Neuronal stem cell (in vitro differentiated cells): Measurements from ENCODE around the gene UXS1.

ENCODE experiments used
- DNase-seq: peaks from one replicate; pipeline ENCODE4 v3.0.0-alpha.2; 2013; ENCODE audit warnings: low spot score
- H2AFZ ChIP-seq: one replicate; pipeline ENCODE4 v1.6.1; 2013; ENCODE audit warnings: mild to moderate bottlenecking, low read length, inconsistent platforms
- H2AK5ac ChIP-seq: 2 replicates; pipeline ENCODE4 v1.6.1; 2013; ENCODE audit warnings: low read depth, mild to moderate bottlenecking, inconsistent platforms, low read length, moderate library complexity, mixed read lengths
- H2BK120ac ChIP-seq: 2 replicates; pipeline ENCODE4 v1.6.1; 2013; ENCODE audit warnings: low read depth, mild to moderate bottlenecking, inconsistent platforms, low read length, moderate library complexity, mixed read lengths
- H2BK12ac ChIP-seq: one replicate; pipeline ENCODE4 v1.6.1; 2013; ENCODE audit warnings: low read length, inconsistent platforms
- H2BK15ac ChIP-seq: 2 replicates; pipeline ENCODE4 v1.6.1; 2013; ENCODE audit warnings: mild to moderate bottlenecking, low read length, inconsistent platforms, mixed read lengths
- H2BK5ac ChIP-seq: one replicate; pipeline ENCODE4 v1.6.1; 2013; ENCODE audit warnings: inconsistent platforms, mild to moderate bottlenecking, low read length, moderate library complexity
- H3K14ac ChIP-seq: one replicate; pipeline ENCODE4 v1.6.1; 2013; ENCODE audit warnings: low read length, inconsistent platforms
- H3K18ac ChIP-seq: 2 replicates; pipeline ENCODE4 v1.6.1; 2013; ENCODE audit warnings: low read length, inconsistent platforms
- H3K23ac ChIP-seq: 2 replicates; pipeline ENCODE4 v1.6.1; 2013; ENCODE audit warnings: low read depth, mild to moderate bottlenecking, mixed read lengths, low read length, inconsistent platforms; ENCODE audit not compliant: poor library complexity
- H3K27ac ChIP-seq: replicated peaks from 3 replicates; pipeline ENCODE4 v1.5.1; 2013; ENCODE audit warnings: low read length, inconsistent platforms
- H3K27me3 ChIP-seq, 3 experiments: 2 replicates each; pipeline ENCODE4 v1.6.1; 2013; ENCODE audit warnings: low read length in 3 of 3, mild to moderate bottlenecking in 2 of 3, inconsistent platforms in 1 of 3, low read depth in 1 of 3, mixed read lengths in 1 of 3, moderate library complexity in 1 of 3; ENCODE audit not compliant: control insufficient read depth in 3 of 3, insufficient read depth in 3 of 3
- H3K36me3 ChIP-seq, 2 donors: replicated peaks in 1 of 2; 2 replicates each; pipeline ENCODE4 v1.6.1; 2013; ENCODE audit warnings: low read length in 2 of 2; ENCODE audit not compliant: control insufficient read depth in 2 of 2, insufficient read depth in 2 of 2
- H3K4ac ChIP-seq: 2 replicates; pipeline ENCODE4 v1.6.1; 2013; ENCODE audit warnings: inconsistent platforms, mild to moderate bottlenecking, low read length, moderate library complexity
- H3K4me1 ChIP-seq, 2 donors: 1 replicate in 1 of 2; 2 replicates in 1 of 2; pipeline ENCODE4 v1.6.1; 2013; ENCODE audit warnings: low read length in 2 of 2, low read depth in 1 of 2; ENCODE audit not compliant: control insufficient read depth in 2 of 2, insufficient read depth in 1 of 2
- H3K4me2 ChIP-seq: one replicate; pipeline ENCODE4 v1.6.1; 2013; ENCODE audit warnings: mild to moderate bottlenecking, low read length, inconsistent platforms; ENCODE audit not compliant: insufficient read depth, poor library complexity, severe bottlenecking
- H3K4me3 ChIP-seq, 2 donors: 2 replicates each; pipeline ENCODE4 v1.5.1; 2013; ENCODE audit warnings: low read length in 2 of 2, mild to moderate bottlenecking in 2 of 2, inconsistent platforms in 1 of 2, moderate library complexity in 1 of 2
- H3K79me1 ChIP-seq: one replicate; pipeline ENCODE4 v1.6.1; 2013; ENCODE audit warnings: low read depth, mild to moderate bottlenecking, inconsistent platforms, low read length, moderate library complexity
- H3K9ac ChIP-seq: one replicate; pipeline ENCODE4 v1.6.1; 2013; ENCODE audit warnings: mild to moderate bottlenecking, low read depth, low read length, inconsistent platforms; ENCODE audit not compliant: poor library complexity
- H3K9me3 ChIP-seq, 2 donors: replicated peaks in 1 of 2; 2 replicates each; pipeline versions ENCODE3 to v1.6.1; 2013; ENCODE audit warnings: low read length in 2 of 2, mild to moderate bottlenecking in 2 of 2, inconsistent platforms in 1 of 2, low read depth in 1 of 2, mixed read lengths in 1 of 2, moderate library complexity in 1 of 2; ENCODE audit not compliant: control insufficient read depth in 2 of 2, insufficient read depth in 1 of 2
- H4K8ac ChIP-seq: one replicate; pipeline ENCODE4 v1.6.1; 2013; ENCODE audit warnings: low read depth, mild to moderate bottlenecking, inconsistent platforms, low read length, moderate library complexity
- H4K91ac ChIP-seq: one replicate; pipeline ENCODE4 v1.6.1; 2013; ENCODE audit warnings: low read length, low read depth, mild to moderate bottlenecking, inconsistent platforms; ENCODE audit not compliant: poor library complexity
- WGBS, 2 donors: extraction: QIAGEN DNeasy Blood & Tissue Kit; methylation state at CpG; one replicate each; pipeline ENCODE4 v1.1.7; 2013; ENCODE audit warnings: missing lambda C conversion rate in 2 of 2, mixed read lengths in 1 of 2; ENCODE audit not compliant: insufficient read length in 2 of 2, insufficient replicate concordance in 1 of 2; ENCODE audit errors: extremely low coverage in 2 of 2; 5-methylcytosine and 5-hydroxymethylcytosine counted together

The UXS1 gene

DNA sequence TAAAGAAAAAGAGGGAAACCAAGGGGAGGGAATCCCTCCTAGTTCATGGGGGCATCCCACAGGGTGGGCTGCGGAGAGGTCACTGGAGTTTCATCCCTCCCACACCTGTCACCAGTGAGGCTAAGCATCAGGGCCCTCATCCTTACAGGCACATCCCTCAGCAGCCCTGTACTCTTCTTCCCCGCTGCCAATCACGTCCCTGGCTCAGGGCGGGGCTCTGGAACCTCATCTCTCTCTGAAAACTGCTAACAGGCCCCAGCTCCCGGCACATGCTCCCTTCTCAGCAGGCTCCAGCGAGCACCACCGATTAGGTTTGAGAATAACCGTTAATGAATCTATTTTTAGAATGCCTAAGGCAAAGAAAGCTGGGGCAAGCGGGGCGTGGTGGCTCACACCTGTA, 13.0 kb downstream of the UXS1 start:
- Histone ChIP-seq H3K4me3 (no peak overlapping the region), H3K27me3 (no peaks in the 10 kb centered on the region), H3K79me1 (peaks cover 4% of the 10 kb centered on the region), H2AK5ac (no peak overlapping the region), H4K91ac (no peak overlapping the region), H2BK12ac (no peak overlapping the region), H4K8ac (no peak overlapping the region), H3K4ac (no peak overlapping the region), H3K27ac (no peak overlapping the region), H3K4me2 (no peak overlapping the region), H2BK5ac (no peak overlapping the region), H3K9ac (no peak overlapping the region), H2AFZ (no peak overlapping the region), H3K18ac (no peak overlapping the region), H3K4me1 (peaks cover 0 to 3% of the 10 kb centered on the region in 2 donors), H3K23ac (no peak overlapping the region), H2BK15ac (no peak overlapping the region), H3K9me3 (peaks cover 0 to 2% of the 10 kb centered on the region in 2 donors), H3K14ac (no peak overlapping the region), H3K36me3 (peaks cover 0 to 15% of the 10 kb centered on the region in 2 donors), H2BK120ac (no peak overlapping the region)
- DNase-seq, result no peak
- WGBS, 2 donors, result no CpG with 5 or more reads among the region's 10 CpGs

GRCh38 chr2:106180602-106181001, 13.5 kb downstream of the UXS1 start:
- no peak overlapping the region for H4K8ac ChIP-seq
- no peak overlapping the region for H2BK15ac ChIP-seq
- no peak overlapping the region for H2AK5ac ChIP-seq
- WGBS, 2 donors, result no CpG with 5 or more reads among the region's 5 CpGs
- no peak overlapping the region for H2BK12ac ChIP-seq
- H3K9ac ChIP-seq, result no peak overlapping the region
- no peak overlapping the region for H3K27ac ChIP-seq
- no peak overlapping the region for H3K4me3 ChIP-seq
- no peaks in the 10 kb centered on the region for H3K27me3 ChIP-seq
- no peak overlapping the region for H2AFZ ChIP-seq
- no peak overlapping the region for H3K4me2 ChIP-seq
- H2BK5ac ChIP-seq, result no peak overlapping the region
- no peak overlapping the region for H2BK120ac ChIP-seq
- no peaks in the 10 kb centered on the region for H3K9me3 ChIP-seq
- H3K14ac ChIP-seq, result no peak overlapping the region
- no peak overlapping the region for H4K91ac ChIP-seq
- H3K23ac ChIP-seq, result no peak overlapping the region
- H3K4ac ChIP-seq, result no peak overlapping the region
- H3K18ac ChIP-seq, result no peak overlapping the region
- H3K4me1 ChIP-seq, result peaks cover 0 to 3% of the 10 kb centered on the region in 2 donors
- no peak for DNase-seq
- peaks cover 4% of the 10 kb centered on the region for H3K79me1 ChIP-seq
- H3K36me3 ChIP-seq, result peaks cover 0 to 16% of the 10 kb centered on the region in 2 donors

GRCh38 chr2:106178716-106179115, 15.4 kb downstream of the UXS1 start:
- Histone ChIP-seq H3K27me3 (no peaks in the 10 kb centered on the region), H2BK12ac (no peak overlapping the region), H3K4me1 (peaks cover 0 to 3% of the 10 kb centered on the region in 2 donors), H3K79me1 (peaks cover 11% of the 10 kb centered on the region), H3K36me3 (peaks cover 0 to 17% of the 10 kb centered on the region in 2 donors), H2BK5ac (no peak overlapping the region), H3K9ac (peak overlapping the region; percentile 35), H2AFZ (no peak overlapping the region), H4K91ac (no peak overlapping the region), H2AK5ac (no peak overlapping the region), H2BK15ac (no peak overlapping the region), H3K4me2 (no peak overlapping the region), H3K18ac (peak overlapping the region; percentile 73), H3K4ac (no peak overlapping the region), H2BK120ac (no peak overlapping the region), H3K9me3 (no peaks in the 10 kb centered on the region), H3K4me3 (peak overlapping the region in 1 of 2 donors; percentile 30), H4K8ac (peak overlapping the region; percentile 53), H3K27ac (no peak overlapping the region), H3K23ac (no peak overlapping the region), H3K14ac (no peak overlapping the region)
- no CpG with 5 or more reads among the region's 7 CpGs for WGBS, 2 donors
- DNase-seq, result no peak

GRCh38 chr2:106177581-106177980, 16.5 kb downstream of the UXS1 start:
- Histone ChIP-seq H3K14ac (no peak overlapping the region), H4K91ac (no peak overlapping the region), H3K9me3 (no peaks in the 10 kb centered on the region), H4K8ac (no peak overlapping the region), H3K4me2 (no peak overlapping the region), H3K79me1 (peaks cover 11% of the 10 kb centered on the region), H3K23ac (no peak overlapping the region), H2AK5ac (no peak overlapping the region), H3K4ac (no peak overlapping the region), H2AFZ (no peak overlapping the region), H3K36me3 (peaks cover 0 to 17% of the 10 kb centered on the region in 2 donors), H3K4me3 (no peak overlapping the region), H2BK120ac (no peak overlapping the region), H3K18ac (no peak overlapping the region), H3K27me3 (no peaks in the 10 kb centered on the region), H2BK12ac (no peak overlapping the region), H3K9ac (no peak overlapping the region), H2BK5ac (no peak overlapping the region), H2BK15ac (no peak overlapping the region), H3K27ac (no peak overlapping the region), H3K4me1 (peaks cover 0 to 3% of the 10 kb centered on the region in 2 donors)
- no peak for DNase-seq
- WGBS, 2 donors, result no CpG with 5 or more reads among the region's 4 CpGs
